OCI-LY1 (cell line): ENCODE data around the gene TMEM45A.

Experiments used
- CTCF ChIP-seq: fragments of 200-600 bp; sonication (generic), shearing (Covaris generic); IDR thresholded peaks from 2 replicates; pipeline ENCODE4 v1.5.1; 2017; ENCODE audit warnings: mild to moderate bottlenecking, antibody characterized with exemption, low read length, moderate library complexity, mixed read lengths
- EZH2 ChIP-seq: fragments of 200-600 bp; sonication (generic), shearing (Covaris generic); IDR thresholded peaks from 2 replicates; pipeline ENCODE4 v1.8.0; 2017; ENCODE audit warnings: borderline replicate concordance, mixed run types, mild to moderate bottlenecking, antibody characterized with exemption, low read length, moderate library complexity, mixed read lengths

GRCh38 chr3:100503448-100503847 is 11.0 kb downstream of the TMEM45A start:
- TF ChIP-seq CTCF = no peak
- no peak for TF ChIP-seq EZH2
